ENCODE measurements around the gene ZNF540. TPM values are rescaled to one million over a fixed set of nuclear protein-coding genes. Genes with fewer than 3 reads are reported as not detected.

The ZNF540 gene
- total and polyA plus RNA-seq, 2 of the 8 experiments (the other 6 are each of a cell fraction or from before 2014, with no cell fraction given): 0.15 to 0.17 TPM

- peak within 1 kb of the TSS; percentile 69 for H3K4ac ChIP-seq (replicated peaks; ENCODE audit: insufficient read length, low read depth, low read length)
- CTCF ChIA-PET (ENCODE audit: partially characterized antibody): interaction anchor here (0.6 kb wide), 1 partner anchor 112 kb away, joined by 5 read pairs; no protein-coding TSS in a partner anchor
- no peaks in the 10 kb centered on the region for H4K20me1 ChIP-seq (replicated peaks in 1 of 2; ENCODE audit: control insufficient read depth in 1 of 2, insufficient read depth in 2 of 2, low read length in 2 of 2)
- H2BK15ac ChIP-seq (ENCODE audit: low read length): peak within 1 kb of the TSS; percentile 83; the same call in 1 of the 2 replicates
- peaks cover 12% of the 10 kb centered on the region for H3K23me2 ChIP-seq (ENCODE audit: low read depth, low read length)
- H2BK12ac ChIP-seq (ENCODE audit: low read depth, low read length): peak within 1 kb of the TSS; percentile 50; the same call in 1 of the 2 replicates
- WGBS, 2 experiments (ENCODE audit: extremely low coverage in 1 of 2, insufficient coverage in 1 of 2, insufficient read length in 1 of 2, insufficient replicate concordance in 2 of 2, low coverage in 1 of 2, low lambda C conversion rate in 2 of 2, missing lambda C conversion rate in 1 of 2): 2% methylated on average over 19 of the region's 34 CpGs; no CpG with 5 or more reads in 1 of the 2 experiments
- H3K9me3 ChIP-seq (ENCODE audit: insufficient read depth in 2 of 2, low read depth in 1 of 2, low read length in 1 of 2): 0 out of 4 replicates have a peak, but pooled peaks cover 0 to under 1% of the 10 kb centered on the region in 2 experiments
- H3K79me2 ChIP-seq (ENCODE audit: control insufficient read depth in 1 of 2, insufficient read depth in 2 of 2, low read length in 2 of 2): peaks cover 0 to 14% of the 10 kb centered on the region in 2 experiments; a peak in 2 of 4 replicates
- peak within 1 kb of the TSS; percentile 73 for H4K5ac ChIP-seq (ENCODE audit: insufficient read length, low read depth, low read length)
- no peak within 1 kb of the TSS for H3K14ac ChIP-seq (ENCODE audit: insufficient read length)
- no peak within 1 kb of the TSS for H2BK20ac ChIP-seq (ENCODE audit: low read length)
- FAIRE-seq: no peak
- peak in 1 of 2 experiments; percentile 85 for DNase-seq (ENCODE audit: low read depth in 1 of 2, low spot score in 2 of 2)
- POLR2A ChIA-PET (ENCODE audit: partially characterized antibody): interaction anchor here (0.8 to 1.3 kb wide), 4 partner anchors 8 to 149 kb away, joined by 3 to 9 read pairs (median 5); partner anchors contain the start of genes ZNF540, ZNF571, ZNF573 and ZNF793
- H3K4me1 ChIP-seq (replicated peaks in 1 of 4; ENCODE audit: control insufficient read depth in 3 of 4, insufficient read depth in 4 of 4, low read length in 3 of 4): peaks cover 0 to 2% (median 0%) of the 10 kb centered on the region in 4 experiments; a peak in 2 of 7 replicates
- H2AFZ ChIP-seq (ENCODE audit: low read length): peak within 1 kb of the TSS; percentile 84
- no peak within 1 kb of the TSS for H2BK120ac ChIP-seq (replicated peaks; ENCODE audit: low read depth, low read length)
- H3K9ac ChIP-seq (replicated peaks in 1 of 4; ENCODE audit: extremely low read depth in 1 of 4, low read depth in 3 of 4, low read length in 3 of 4): peak within 1 kb of the TSS in 3 of 4 experiments; percentile 52 to 62 (median 62); a peak in 5 of 7 replicates
- H3K27me3 ChIP-seq (replicated peaks in 1 of 4; ENCODE audit: control insufficient read depth in 3 of 4, extremely low read depth in 1 of 4, insufficient read depth in 3 of 4, low read length in 3 of 4): no peaks in the 10 kb centered on the region
- H3K36me3 ChIP-seq (ENCODE audit: control insufficient read depth in 2 of 4, insufficient read depth in 4 of 4, low read length in 3 of 4): no peaks in the 10 kb centered on the region
- no peak within 1 kb of the TSS for H2AK5ac ChIP-seq (ENCODE audit: low read depth, low read length)
- H3K18ac ChIP-seq (ENCODE audit: extremely low read depth, low read length): peak within 1 kb of the TSS; percentile 85; the same call in 1 of the 2 replicates
- peak within 1 kb of the TSS; percentile 46 for H3K56ac ChIP-seq (replicated peaks; ENCODE audit: insufficient read length, low read depth, low read length)
- H3K4me3 ChIP-seq (ENCODE audit: extremely low read depth in 1 of 4, insufficient read depth in 2 of 4, low read depth in 3 of 4, low read length in 4 of 4): peak within 1 kb of the TSS; percentile 58 to 90 (median 75)
- H3K27ac ChIP-seq (ENCODE audit: low read depth, low read length): peak within 1 kb of the TSS; percentile 39; the same call in 1 of the 2 replicates
- H3K79me1 ChIP-seq (ENCODE audit: low read depth, low read length): no peaks in the 10 kb centered on the region
- peak within 1 kb of the TSS; percentile 98 for H4K91ac ChIP-seq (replicated peaks; ENCODE audit: insufficient read length, low read length)
- H3K4me2 ChIP-seq (ENCODE audit: insufficient read depth in 1 of 2, low read depth in 2 of 2, low read length in 2 of 2): peak within 1 kb of the TSS; percentile 85 to 89
- peak within 1 kb of the TSS; percentile 48; the same call in 1 of the 2 replicates for H2BK5ac ChIP-seq (ENCODE audit: low read depth, low read length)
- H3K23ac ChIP-seq (ENCODE audit: insufficient read length): no peak within 1 kb of the TSS
- H4K8ac ChIP-seq (ENCODE audit: extremely low read depth, insufficient read depth, low read length): peak within 1 kb of the TSS; percentile 85
- TF ChIP-seq CBX5 (IDR thresholded peaks at IDR 0.05; ENCODE audit: low read depth, low read length): no peak
- peak; percentile 16 for TF ChIP-seq KDM4A (IDR thresholded peaks at IDR 0.05; ENCODE audit: low read depth, low read length, severe bottlenecking)
- TF ChIP-seq RAD21 (IDR thresholded peaks at IDR 0.05 in 1 of 2, conservative IDR thresholded peaks at IDR 0.05 in 1 of 2; ENCODE audit: low read depth in 2 of 2, low read length in 2 of 2): no peak
- peak; percentile 25; the same call in 1 of the 2 replicates for TF ChIP-seq NRF1 (IDR thresholded peaks at IDR 0.05; ENCODE audit: low read depth, low read length)
- no peak for TF ChIP-seq MAX (IDR thresholded peaks at IDR 0.05)
- TF ChIP-seq SIN3A (conservative IDR thresholded peaks at IDR 0.05 in 1 of 2, IDR thresholded peaks at IDR 0.05 in 1 of 2; ENCODE audit: low read depth in 1 of 2, low read length in 2 of 2): 0 out of 4 replicates have a peak, but pooled peaks of 1 of the 2 experiments have one; percentile 6
- TF ChIP-seq YY1 (IDR thresholded peaks at IDR 0.05; ENCODE audit: low read depth, low read length): peak; percentile 52; the same call in 1 of the 2 replicates
- no peak for TF ChIP-seq ZNF274 (IDR thresholded peaks at IDR 0.05; ENCODE audit: borderline replicate concordance, extremely low read depth, low read length)
- TF ChIP-seq SUZ12 (IDR thresholded peaks at IDR 0.05; ENCODE audit: low read length): no peak
- TF ChIP-seq TBP (IDR thresholded peaks at IDR 0.05; ENCODE audit: low read depth, low read length): 0 out of 2 replicates have a peak, but pooled peaks have one; percentile 4
- TF ChIP-seq RBBP5 (IDR thresholded peaks at IDR 0.05; ENCODE audit: borderline replicate concordance, low read depth, low read length): peak; percentile 47; the same call in 1 of the 2 replicates
These were observed 60.6 kb downstream of the ZNF540 start, which contains the start of gene ZFP30 for GRCh38 chr19:37655301-37655688. Gene ZFP30 (minus strand): TSS chr19:37655465. CDS start chr19:37647822, 7,643 bp downstream.

Data from H1 (cell line).